PC-9 (cell line): ENCODE data around the gene RNF111. TPM values are rescaled to one million over a fixed set of nuclear protein-coding genes. Genes with fewer than 3 reads are reported as not detected.

Experiments used
- BruUV-seq: library from RNA; stranded (reverse); fragments of 400-500 nt; replicated peaks from 2 replicates; lab custom pipeline; 2021; lab: Mats Ljungman, UMichigan
- CTCF ChIA-PET: fragments of 300-600 bp; sonication (Branson Sonifier 250); formaldehyde crosslinking; loops from one replicate; lab custom pipeline; 2022; ENCODE audit warnings: antibody characterized with exemption; lab: Charles Lee
- POLR2A ChIA-PET: fragments of 300-600 bp; sonication (Branson Sonifier 250); formaldehyde crosslinking; loops from one replicate; lab custom pipeline; 2022; ENCODE audit warnings: antibody characterized with exemption; ENCODE audit not compliant: unreplicated experiment; lab: Charles Lee
- DNase-seq, 2 experiments: peaks; one replicate each; pipeline versions ENCODE4 v3.0.0 to v3.0.0-alpha.2; 2015 to 2022; ENCODE audit warnings: mixed read lengths in 1 of 2
- H2AFZ ChIP-seq: fragments of 200-600 bp; sonication (generic); 2 replicates; pipeline ENCODE4 v1.8.1; 2017; ENCODE audit warnings: antibody characterized with exemption
- H3F3A ChIP-seq: fragments of 200-600 bp; sonication (generic); 2 replicates; pipeline ENCODE4 v1.8.1; 2017; ENCODE audit warnings: antibody characterized with exemption, mild to moderate bottlenecking, low read depth; ENCODE audit not compliant: insufficient read depth
- H3K27ac ChIP-seq: fragments of 200-600 bp; sonication (generic); 2 replicates; pipeline ENCODE4 v1.6.1; 2016; ENCODE audit warnings: mixed run types
- H3K27me3 ChIP-seq: fragments of 200-600 bp; sonication (generic); 2 replicates; pipeline ENCODE4 v1.6.1; 2016; ENCODE audit warnings: low read depth, mixed run types; ENCODE audit not compliant: insufficient read depth
- H3K36me3 ChIP-seq: fragments of 200-600 bp; sonication (generic); 2 replicates; pipeline ENCODE4 v1.6.1; 2016; ENCODE audit warnings: low read depth, mixed run types
- H3K4me1 ChIP-seq: fragments of 200-600 bp; sonication (generic); replicated peaks from 2 replicates; pipeline ENCODE4 v1.6.1; 2016; ENCODE audit warnings: mixed run types; ENCODE audit not compliant: insufficient read depth
- H3K4me2 ChIP-seq: fragments of 200-600 bp; sonication (generic); 2 replicates; pipeline ENCODE4 v1.6.1; 2017; ENCODE audit warnings: mixed run types
- H3K4me3 ChIP-seq: fragments of 200-600 bp; sonication (generic); 2 replicates; pipeline ENCODE4 v1.6.1; 2016; ENCODE audit warnings: mixed run types
- H3K79me2 ChIP-seq: fragments of 200-600 bp; sonication (generic); 2 replicates; pipeline ENCODE4 v1.6.1; 2017; ENCODE audit warnings: low read depth, mixed run types
- H3K9me2 ChIP-seq: fragments of 200-600 bp; sonication (generic); 2 replicates; pipeline ENCODE4 v1.8.1; 2017; ENCODE audit warnings: mild to moderate bottlenecking; ENCODE audit not compliant: insufficient read depth
- H3K9me3 ChIP-seq: fragments of 200-600 bp; sonication (generic); 2 replicates; pipeline ENCODE4 v1.8.1; 2016; ENCODE audit warnings: low read depth; ENCODE audit not compliant: insufficient read depth
- H4K20me1 ChIP-seq: fragments of 200-600 bp; sonication (generic); 2 replicates; pipeline ENCODE4 v1.8.1; 2017; ENCODE audit not compliant: insufficient read depth
- CTCF ChIP-seq: fragments of 200-600 bp; sonication (generic); conservative IDR thresholded peaks from 2 replicates; pipeline ENCODE4 v1.6.1; 2017; ENCODE audit warnings: mixed run types, antibody characterized with exemption, mild to moderate bottlenecking, moderate library complexity
- EZH2 ChIP-seq: fragments of 200-600 bp; sonication (generic); IDR thresholded peaks from 2 replicates; pipeline ENCODE4 v1.8.0; 2017; ENCODE audit warnings: antibody characterized with exemption, low read depth
- intact Hi-C: fragments of 100-400 bp; cut with micrococcal nuclease; formaldehyde crosslinking; loops from one replicate; pipeline ENCODE4 v1.10.0; 2022; ENCODE audit not compliant: unreplicated experiment
- total RNA-seq: library from RNA; stranded (reverse); gene quantifications from 2 replicates; pipeline ENCODE4 v1.2.3, GENCODE V29; 2021

RNF111 gene
- total RNA-seq, 1 experiment from 2014 or later = 37.7 TPM

DNA sequence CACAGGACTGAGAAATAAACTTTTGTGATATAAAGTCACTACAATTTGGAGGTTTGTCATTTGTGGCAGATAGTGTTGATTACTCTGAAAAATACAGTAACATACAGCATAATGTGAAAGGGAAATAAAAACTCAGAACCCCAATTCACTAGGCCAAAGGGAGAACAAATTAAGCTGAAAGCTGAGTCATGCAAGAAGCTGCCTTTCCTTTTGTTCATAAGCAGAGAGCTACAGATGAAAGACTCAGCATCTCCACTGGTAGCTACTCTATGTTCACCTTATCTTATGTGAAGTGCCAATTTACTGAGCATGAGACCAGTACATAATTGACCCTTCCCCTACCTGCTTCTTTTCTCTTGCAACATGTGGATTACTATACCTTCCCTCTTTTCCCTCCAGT, 34.7 kb upstream of the RNF111 start:
- intact Hi-C loops = no loop called here
- peak overlapping the region; percentile 34; the same call in 1 of the 2 replicates for H2AFZ ChIP-seq
- H3K4me1 ChIP-seq = peaks cover 59% of the 10 kb centered on the region
- no peaks in the 10 kb centered on the region for H3K9me3 ChIP-seq
- peak overlapping the region; percentile 97 for H3K27ac ChIP-seq
- BruUV-seq = no TSS peak
- CTCF ChIA-PET = interaction anchor here (0.6 to 1.3 kb wide), 2 partner anchors 332 to 576 kb away, joined by 5 to 15 read pairs; no protein-coding TSS in a partner anchor
- peak overlapping the region; percentile 23; the same call in 1 of the 2 replicates for H3K4me3 ChIP-seq
- H3K27me3 ChIP-seq = no peaks in the 10 kb centered on the region
- peak overlapping the region; percentile 79 for H3K4me2 ChIP-seq
- no peaks in the 10 kb centered on the region for H3K36me3 ChIP-seq
- POLR2A ChIA-PET = no interaction called here
- H3K79me2 ChIP-seq = 0 out of 2 replicates have a peak, but pooled peaks cover 3% of the 10 kb centered on the region
- TF ChIP-seq EZH2 = no peak
- no peak for TF ChIP-seq CTCF
- H4K20me1 ChIP-seq = no peaks in the 10 kb centered on the region
- peaks cover 32% of the 10 kb centered on the region for H3F3A ChIP-seq
- peak in 1 of 2 experiments; percentile 85 for DNase-seq
- H3K9me2 ChIP-seq = no peaks in the 10 kb centered on the region

- no peaks in the 10 kb centered on the region for H3K36me3 ChIP-seq
- CTCF ChIA-PET = interaction anchor here (0.6 to 0.7 kb wide), 4 partner anchors 27 to 76 kb away, joined by 3 to 8 read pairs (median 3); no protein-coding TSS in a partner anchor
- no peaks in the 10 kb centered on the region for H3K9me3 ChIP-seq
- no peak overlapping the region for H2AFZ ChIP-seq
- DNase-seq = peak; percentile 43 to 61
- H3K27me3 ChIP-seq = no peaks in the 10 kb centered on the region
- 0 out of 2 replicates have a peak overlapping the region, but pooled peaks have one; percentile 29 for H3K4me2 ChIP-seq
- intact Hi-C loops = loop anchor here (2.0 kb wide), 1 partner anchor 25 kb away; the partner anchor contains the start of gene SLTM
- no peak overlapping the region for H3K4me3 ChIP-seq
- POLR2A ChIA-PET = no interaction called here
- no peaks in the 10 kb centered on the region for H3K9me2 ChIP-seq
- H3K27ac ChIP-seq = no peak overlapping the region
- no peaks in the 10 kb centered on the region for H4K20me1 ChIP-seq
- no TSS peak for BruUV-seq
- TF ChIP-seq CTCF (peak; percentile 81), EZH2 (no peak)
- 0 out of 2 replicates have a peak, but pooled peaks cover 3% of the 10 kb centered on the region for H3K79me2 ChIP-seq
- H3K4me1 ChIP-seq = peaks cover 41% of the 10 kb centered on the region
- H3F3A ChIP-seq = peaks cover 29% of the 10 kb centered on the region
These were observed 30.1 kb upstream of the RNF111 start for GRCh38 chr15:58957101-58957973.

- no peak for TF ChIP-seq CTCF
- no peaks in the 10 kb centered on the region for H4K20me1 ChIP-seq
- no peaks in the 10 kb centered on the region for H3K9me2 ChIP-seq
- no peaks in the 10 kb centered on the region for H3K27me3 ChIP-seq
- DNase-seq = no peak
- ChIA-PET POLR2A (no interaction called here), CTCF (interaction anchor here (0.6 kb wide), 1 partner anchor 8 kb away, joined by 16 read pairs; no protein-coding TSS in a partner anchor)
- no peak overlapping the region for H3K4me2 ChIP-seq
- H3K4me3 ChIP-seq = no peak overlapping the region
- H3K36me3 ChIP-seq = no peaks in the 10 kb centered on the region
- no peaks in the 10 kb centered on the region for H3K9me3 ChIP-seq
- no peak overlapping the region for H2AFZ ChIP-seq
- no TSS peak for BruUV-seq
- no peak overlapping the region for H3K27ac ChIP-seq
- intact Hi-C loops = no loop called here
- H3K79me2 ChIP-seq = 0 out of 2 replicates have a peak, but pooled peaks cover 3% of the 10 kb centered on the region
- peaks cover 41% of the 10 kb centered on the region for H3K4me1 ChIP-seq
- peaks cover 26% of the 10 kb centered on the region for H3F3A ChIP-seq
These were observed 28.7 kb upstream of the RNF111 start for GRCh38 chr15:58958811-58959210.
